HepG2 (cell line): ENCODE data around the gene GNAI2. TPM values are rescaled to one million over a fixed set of nuclear protein-coding genes. Genes with fewer than 3 reads are reported as not detected.

ENCODE experiments used
- CCDC6 ChIP-seq: sonication (generic); formaldehyde crosslinking; IDR thresholded peaks from 2 replicates; pipeline ENCODE4 v1.8.1; 2022; ENCODE audit warnings: mild to moderate bottlenecking, missing genetic modification reagents, moderate library complexity
- CENPX ChIP-seq: sonication (generic); formaldehyde crosslinking; IDR thresholded peaks from 2 replicates; pipeline ENCODE4 v1.9.0; 2021; ENCODE audit warnings: mild to moderate bottlenecking, missing genetic modification reagents, moderate library complexity
- MZF1 ChIP-seq: sonication (generic); formaldehyde crosslinking; IDR thresholded peaks from 2 replicates; pipeline ENCODE4 v1.8.1; 2023; ENCODE audit warnings: mild to moderate bottlenecking, missing genetic modification reagents, borderline replicate concordance
- NFE2L1 ChIP-seq: sonication (generic); formaldehyde crosslinking; IDR thresholded peaks from 2 replicates; pipeline ENCODE4 v1.4.0; 2020; ENCODE audit warnings: missing genetic modification reagents, mild to moderate bottlenecking, borderline replicate concordance
- ONECUT2 ChIP-seq: sonication (generic); formaldehyde crosslinking; IDR thresholded peaks from 2 replicates; pipeline ENCODE4 v1.4.0; 2020; ENCODE audit warnings: missing genetic modification reagents
- SETDB1 ChIP-seq: sonication (generic); formaldehyde crosslinking; IDR thresholded peaks from 2 replicates; pipeline ENCODE4 v1.5.1; 2020; ENCODE audit warnings: missing genetic modification reagents, mild to moderate bottlenecking, borderline replicate concordance
- SOX13 ChIP-seq, 3 experiments: fragments of 450-650 bp in 1 of 3; sonication (generic) in 1 of 3; formaldehyde crosslinking in 1 of 3; IDR thresholded peaks in 2 of 3; conservative IDR thresholded peaks in 1 of 3; 2 replicates each; pipeline versions ENCODE4 v1.5.0 to v1.6.1; 2016 to 2020; ENCODE audit warnings: antibody characterized with exemption in 1 of 3, mild to moderate bottlenecking in 1 of 3, missing compliant biosample characterization in 1 of 3, missing genetic modification reagents in 1 of 3, moderate library complexity in 1 of 3
- SRF ChIP-seq: IDR thresholded peaks from 2 replicates; pipeline ENCODE4 v1.6.1; 2011; ENCODE audit warnings: mild to moderate bottlenecking, low read depth, low read length, moderate library complexity
- SRSF4 ChIP-seq: fragments of 200-400 bp; formaldehyde crosslinking; IDR thresholded peaks from one replicate; pipeline ENCODE4 v1.6.1; 2018; ENCODE audit warnings: mild to moderate bottlenecking, low read depth, low read length, moderate library complexity; ENCODE audit not compliant: poor library complexity, severe bottlenecking
- SRSF9 ChIP-seq: fragments of 200-400 bp; formaldehyde crosslinking; IDR thresholded peaks from 2 replicates; pipeline ENCODE4 v1.6.1; 2018; ENCODE audit warnings: borderline replicate concordance, mild to moderate bottlenecking, low read depth, low read length; ENCODE audit not compliant: insufficient read depth, poor library complexity, severe bottlenecking
- TP53 ChIP-seq: sonication (generic); formaldehyde crosslinking; conservative IDR thresholded peaks from 2 replicates; pipeline ENCODE4 v1.4.0; 2020; ENCODE audit warnings: missing genetic modification reagents
- ZEB1 ChIP-seq: IDR thresholded peaks from 2 replicates; pipeline ENCODE4 v1.6.1; 2012; ENCODE audit warnings: mild to moderate bottlenecking, low read depth, inconsistent platforms; ENCODE audit not compliant: insufficient replicate concordance
- ZMYM3 ChIP-seq: sonication (generic); formaldehyde crosslinking; IDR thresholded peaks from 2 replicates; pipeline ENCODE4 v1.5.1; 2020; ENCODE audit warnings: mild to moderate bottlenecking, missing genetic modification reagents
- ZNF12 ChIP-seq: sonication (generic); formaldehyde crosslinking; IDR thresholded peaks from 2 replicates; pipeline ENCODE4 v1.5.0; 2020; ENCODE audit warnings: missing genetic modification reagents
- ZNF382 ChIP-seq: sonication (generic); formaldehyde crosslinking; IDR thresholded peaks from 2 replicates; pipeline ENCODE4 v1.5.0; 2020; ENCODE audit warnings: missing genetic modification reagents, mild to moderate bottlenecking, borderline replicate concordance
- ZNF589 ChIP-seq: sonication (generic); formaldehyde crosslinking; conservative IDR thresholded peaks from 2 replicates; pipeline ENCODE4 v1.8.0; 2022; ENCODE audit warnings: mild to moderate bottlenecking, moderate library complexity, missing genetic modification reagents
- polyA plus RNA-seq, 8 experiments: library from polyadenylated mRNA; depleted of rRNA in 3 of 8; stranded (reverse) in 7 of 8; unstranded in 1 of 8; fragments of >200 nt; fragmentation: Illumina TruSeq in 4 of 8; extraction: Trizol in 4 of 8; gene quantifications; 2 replicates each; pipeline versions ENCODE4 v1.2.1 to v1.2.3, GENCODE V29; 2011 to 2016; ENCODE audit warnings: low read depth in 4 of 8, missing spikeins in 1 of 8, mixed read lengths in 1 of 8; ENCODE audit not compliant: insufficient read depth in 1 of 8
- total RNA-seq, 5 experiments: library from RNA; depleted of rRNA; stranded (reverse); fragments of >200 nt; fragmentation: Illumina TruSeq; extraction: Trizol; gene quantifications; 2 replicates each; pipeline ENCODE4 v1.2.3, GENCODE V29; 2016; ENCODE audit warnings: low read depth in 1 of 5
- TF ChIP-seq, protein P1 (sequence below): sonication (generic); formaldehyde crosslinking; IDR thresholded peaks from 2 replicates; pipeline ENCODE4 v1.5.1; 2020; ENCODE audit warnings: missing genetic modification reagents, mild to moderate bottlenecking, borderline replicate concordance
- TF ChIP-seq, protein P2 (sequence below): sonication (generic); formaldehyde crosslinking; IDR thresholded peaks from 2 replicates; pipeline ENCODE4 v1.5.0; 2020; ENCODE audit warnings: missing genetic modification reagents, mild to moderate bottlenecking, borderline replicate concordance
- TF ChIP-seq, protein P3 (sequence below): sonication (generic); formaldehyde crosslinking; IDR thresholded peaks from 2 replicates; pipeline ENCODE4 v1.8.0; 2022; ENCODE audit warnings: mild to moderate bottlenecking, missing genetic modification reagents
- TF ChIP-seq, protein P4 (sequence below): IDR thresholded peaks from 2 replicates; pipeline ENCODE4 v1.4.0; 2020; ENCODE audit warnings: mild to moderate bottlenecking, missing genetic modification reagents

The GNAI2 gene
- total and polyA plus RNA-seq, 2 of the 13 experiments (the other 11 are each of a cell fraction or from before 2014, with no cell fraction given): 51.1 to 66.2 TPM

DNA sequence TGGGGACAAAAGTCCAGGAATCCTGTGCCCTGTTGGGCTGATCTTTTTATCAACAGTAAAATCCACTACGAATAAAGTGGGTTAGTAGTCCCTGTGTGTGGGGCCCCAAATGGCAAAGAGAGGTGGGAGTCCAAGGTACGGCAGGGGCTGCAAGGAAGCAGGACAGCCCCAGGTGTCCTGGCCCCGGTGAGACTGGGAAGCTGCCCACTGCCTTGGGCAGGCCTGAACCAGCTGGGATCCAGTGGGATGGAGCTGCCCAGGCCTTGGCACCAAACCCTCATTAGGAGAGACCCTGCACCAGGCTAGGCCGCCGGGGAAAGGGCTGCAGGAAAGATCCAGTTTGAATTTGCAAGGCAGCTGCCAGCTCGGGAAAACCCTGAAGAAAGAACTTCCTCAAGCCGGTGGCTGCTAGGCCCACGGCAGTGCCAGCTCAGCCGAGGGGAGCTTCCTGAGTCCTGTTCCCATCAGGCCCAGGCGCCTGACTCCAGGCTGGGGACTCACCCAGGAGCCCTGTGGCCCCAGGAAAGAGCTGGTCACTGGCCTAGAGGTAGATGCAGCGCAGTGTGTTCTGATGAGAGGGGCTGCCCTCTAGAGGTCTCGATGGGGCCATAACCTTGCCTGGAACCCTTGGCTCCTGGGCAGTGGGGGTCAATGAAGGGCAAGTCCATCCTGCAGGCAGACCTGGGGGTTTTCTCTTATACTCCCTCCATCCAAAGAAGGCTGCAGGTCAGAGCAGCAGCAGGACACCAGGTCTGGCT is 14.4 kb upstream of the GNAI2 start (continued):
- TF ChIP-seq ZMYM3 (CRISPR knock-in tag): peak; percentile 35; the same call in 1 of the 2 replicates
- TF ChIP-seq ZNF589: no peak
- TF ChIP-seq ZNF12 (CRISPR knock-in tag): no peak
- TF ChIP-seq, protein P1, sequence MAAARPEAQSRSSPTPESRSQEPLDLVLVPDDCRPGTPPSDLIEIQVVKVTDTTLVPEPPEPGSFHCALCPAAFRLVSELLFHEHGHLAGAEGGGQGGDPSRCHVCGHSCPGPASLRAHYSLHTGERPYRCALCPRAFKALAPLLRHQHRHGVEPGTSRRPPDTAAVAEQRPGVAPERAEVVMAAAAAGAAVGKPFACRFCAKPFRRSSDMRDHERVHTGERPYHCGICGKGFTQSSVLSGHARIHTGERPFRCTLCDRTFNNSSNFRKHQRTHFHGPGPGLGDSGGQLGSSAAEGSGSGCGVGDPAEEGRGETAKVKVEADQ (CRISPR knock-in tag): no peak
- no peak for TF ChIP-seq ZNF382 (CRISPR knock-in tag)
- no peak for TF ChIP-seq SETDB1
- no peak for TF ChIP-seq ONECUT2 (CRISPR knock-in tag)
- TF ChIP-seq CCDC6: peak; percentile 40; the same call in 1 of the 2 replicates
- 0 out of 2 replicates have a peak, but pooled peaks have one; percentile 62 for TF ChIP-seq TP53 (CRISPR knock-in tag)
- TF ChIP-seq CENPX (CRISPR knock-in tag): no peak
- TF ChIP-seq, protein P2, sequence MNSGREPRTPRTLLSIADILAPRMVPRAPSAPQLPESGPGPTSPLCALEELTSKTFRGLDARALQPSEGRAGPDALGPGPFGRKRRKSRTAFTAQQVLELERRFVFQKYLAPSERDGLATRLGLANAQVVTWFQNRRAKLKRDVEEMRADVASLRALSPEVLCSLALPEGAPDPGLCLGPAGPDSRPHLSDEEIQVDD: no peak
- TF ChIP-seq, protein P3, sequence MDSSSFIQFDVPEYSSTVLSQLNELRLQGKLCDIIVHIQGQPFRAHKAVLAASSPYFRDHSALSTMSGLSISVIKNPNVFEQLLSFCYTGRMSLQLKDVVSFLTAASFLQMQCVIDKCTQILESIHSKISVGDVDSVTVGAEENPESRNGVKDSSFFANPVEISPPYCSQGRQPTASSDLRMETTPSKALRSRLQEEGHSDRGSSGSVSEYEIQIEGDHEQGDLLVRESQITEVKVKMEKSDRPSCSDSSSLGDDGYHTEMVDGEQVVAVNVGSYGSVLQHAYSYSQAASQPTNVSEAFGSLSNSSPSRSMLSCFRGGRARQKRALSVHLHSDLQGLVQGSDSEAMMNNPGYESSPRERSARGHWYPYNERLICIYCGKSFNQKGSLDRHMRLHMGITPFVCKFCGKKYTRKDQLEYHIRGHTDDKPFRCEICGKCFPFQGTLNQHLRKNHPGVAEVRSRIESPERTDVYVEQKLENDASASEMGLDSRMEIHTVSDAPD: no peak
- no peak for TF ChIP-seq SRF
- no peak for TF ChIP-seq SRSF9
- TF ChIP-seq ZEB1: peak; percentile 28
- no peak for TF ChIP-seq SRSF4
- TF ChIP-seq, protein P4, sequence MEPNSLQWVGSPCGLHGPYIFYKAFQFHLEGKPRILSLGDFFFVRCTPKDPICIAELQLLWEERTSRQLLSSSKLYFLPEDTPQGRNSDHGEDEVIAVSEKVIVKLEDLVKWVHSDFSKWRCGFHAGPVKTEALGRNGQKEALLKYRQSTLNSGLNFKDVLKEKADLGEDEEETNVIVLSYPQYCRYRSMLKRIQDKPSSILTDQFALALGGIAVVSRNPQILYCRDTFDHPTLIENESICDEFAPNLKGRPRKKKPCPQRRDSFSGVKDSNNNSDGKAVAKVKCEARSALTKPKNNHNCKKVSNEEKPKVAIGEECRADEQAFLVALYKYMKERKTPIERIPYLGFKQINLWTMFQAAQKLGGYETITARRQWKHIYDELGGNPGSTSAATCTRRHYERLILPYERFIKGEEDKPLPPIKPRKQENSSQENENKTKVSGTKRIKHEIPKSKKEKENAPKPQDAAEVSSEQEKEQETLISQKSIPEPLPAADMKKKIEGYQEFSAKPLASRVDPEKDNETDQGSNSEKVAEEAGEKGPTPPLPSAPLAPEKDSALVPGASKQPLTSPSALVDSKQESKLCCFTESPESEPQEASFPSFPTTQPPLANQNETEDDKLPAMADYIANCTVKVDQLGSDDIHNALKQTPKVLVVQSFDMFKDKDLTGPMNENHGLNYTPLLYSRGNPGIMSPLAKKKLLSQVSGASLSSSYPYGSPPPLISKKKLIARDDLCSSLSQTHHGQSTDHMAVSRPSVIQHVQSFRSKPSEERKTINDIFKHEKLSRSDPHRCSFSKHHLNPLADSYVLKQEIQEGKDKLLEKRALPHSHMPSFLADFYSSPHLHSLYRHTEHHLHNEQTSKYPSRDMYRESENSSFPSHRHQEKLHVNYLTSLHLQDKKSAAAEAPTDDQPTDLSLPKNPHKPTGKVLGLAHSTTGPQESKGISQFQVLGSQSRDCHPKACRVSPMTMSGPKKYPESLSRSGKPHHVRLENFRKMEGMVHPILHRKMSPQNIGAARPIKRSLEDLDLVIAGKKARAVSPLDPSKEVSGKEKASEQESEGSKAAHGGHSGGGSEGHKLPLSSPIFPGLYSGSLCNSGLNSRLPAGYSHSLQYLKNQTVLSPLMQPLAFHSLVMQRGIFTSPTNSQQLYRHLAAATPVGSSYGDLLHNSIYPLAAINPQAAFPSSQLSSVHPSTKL (CRISPR knock-in tag): peak; percentile 9; the same call in 1 of the 2 replicates
- TF ChIP-seq MZF1 (CRISPR knock-in tag): no peak
- no peak for TF ChIP-seq NFE2L1 (CRISPR knock-in tag)
- TF ChIP-seq SOX13 (IDR thresholded peaks at IDR 0.05): no peak
- TF ChIP-seq SOX13 (CRISPR knock-in tag; conservative IDR thresholded peaks at IDR 0.05 in 1 of 2, IDR thresholded peaks at IDR 0.05 in 1 of 2): no peak
